ENCODE measurements around the gene ZNF121.
A peak's percentile ranks its signal among the peaks of the same experiment; 100 is the strongest.

ZNF121 gene

DNA sequence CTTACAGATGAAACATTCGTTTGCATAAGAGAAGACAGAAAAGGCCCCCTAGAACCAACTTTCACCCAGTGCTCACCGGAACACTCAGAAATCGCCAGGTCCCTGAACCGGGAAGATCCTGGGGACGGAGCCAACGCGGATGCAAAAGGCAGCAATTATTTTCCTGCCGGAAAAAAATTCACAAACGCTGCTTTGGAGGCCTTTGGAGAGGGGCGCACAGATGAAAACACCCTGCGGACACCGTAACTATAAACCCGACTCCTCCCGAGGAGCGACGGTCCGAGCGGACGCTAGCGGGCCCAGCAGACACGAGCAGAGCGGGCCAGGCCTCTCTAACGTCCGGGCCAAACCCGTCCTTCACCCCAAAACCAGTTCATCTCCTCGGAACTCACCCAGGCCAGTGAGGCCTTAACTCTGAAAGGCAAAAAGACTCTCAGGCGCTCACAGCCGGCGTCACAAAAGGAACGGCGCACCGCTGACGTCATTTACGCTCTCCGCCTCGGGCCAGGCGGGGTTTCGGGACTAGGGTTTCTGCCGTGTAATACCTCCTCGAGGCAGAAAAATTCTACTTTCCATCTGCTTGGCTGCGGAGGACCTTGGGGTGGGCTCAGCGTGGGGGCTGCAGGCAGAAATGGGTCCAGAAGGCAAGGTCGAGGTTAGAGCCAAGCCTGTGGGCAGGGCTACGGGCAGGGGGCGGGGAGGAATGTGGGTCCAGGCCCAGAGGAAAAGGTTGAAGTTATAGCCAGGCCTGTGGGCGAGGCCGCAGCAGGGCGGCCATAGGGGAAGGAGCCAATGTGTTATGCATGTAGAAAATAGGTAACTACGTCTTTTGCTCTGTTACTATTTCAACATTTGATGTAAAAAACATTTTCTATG, 45.9 kb downstream of the ZNF121 start, which contains the start of gene ZNF426:
TSS of gene ZNF426 (minus strand) at position 463 of the 876 bp plus-strand sequence. CDS start 2,413 bp downstream, outside the sequence.
- DNase-seq, result peak; percentile 80

GRCh38 chr19:9535934-9536333, 48.4 kb downstream of the ZNF121 start:
- DNase-seq, result no peak

DNA sequence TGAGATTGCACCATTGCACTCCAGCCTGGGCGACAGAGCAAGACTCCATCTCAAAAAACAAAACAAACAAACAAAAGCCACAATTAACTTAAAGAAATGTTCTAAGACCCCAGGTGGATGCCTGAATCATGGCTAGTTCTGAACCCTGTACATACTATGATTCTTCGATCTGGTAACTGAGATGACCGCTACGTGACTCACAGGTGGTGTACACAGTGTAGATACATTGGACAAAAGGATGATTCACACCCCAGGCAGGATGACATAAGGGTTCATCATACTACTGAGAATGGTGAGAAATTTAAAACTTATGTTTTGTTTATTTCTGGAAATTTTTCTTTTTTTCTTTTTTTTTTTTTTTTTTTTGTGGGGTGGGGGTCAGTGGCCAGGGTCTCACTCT, 52.4 kb downstream of the ZNF121 start:
- peak; percentile 51 for DNase-seq

- no peak for DNase-seq
Observed at GRCh38 chr19:9528757-9529336, 55.5 kb downstream of the ZNF121 start.

DNA sequence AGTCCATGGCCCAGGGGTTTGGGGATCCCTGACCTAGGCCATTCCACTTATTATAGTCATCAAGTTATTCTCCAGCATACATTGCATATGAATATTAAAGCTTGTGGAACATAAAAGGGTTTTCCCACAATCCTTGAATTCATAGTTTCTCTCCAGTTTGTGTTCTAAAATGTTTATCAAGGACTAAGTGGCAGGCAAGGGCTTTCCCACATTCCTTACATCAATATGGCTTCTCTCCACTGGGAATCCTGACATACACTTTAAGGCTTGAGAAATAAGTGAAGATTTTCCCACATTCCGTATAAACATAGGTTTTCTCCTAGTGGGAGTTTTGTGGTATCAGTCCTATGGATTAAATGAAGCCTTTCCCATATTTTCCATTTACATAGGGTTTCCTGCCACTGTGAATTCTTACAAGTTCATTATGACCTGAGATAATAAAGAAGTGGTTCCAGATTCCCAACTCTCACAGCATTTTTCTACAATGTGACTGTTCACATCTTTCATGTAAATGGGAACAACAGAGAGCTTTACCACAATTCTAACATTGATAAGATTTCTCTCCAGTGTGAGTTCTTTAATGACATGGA, 60.3 kb downstream of the ZNF121 start:
- DNase-seq, result no peak
